ENCODE results near the gene DCBLD1.

DCBLD1 gene

DNA sequence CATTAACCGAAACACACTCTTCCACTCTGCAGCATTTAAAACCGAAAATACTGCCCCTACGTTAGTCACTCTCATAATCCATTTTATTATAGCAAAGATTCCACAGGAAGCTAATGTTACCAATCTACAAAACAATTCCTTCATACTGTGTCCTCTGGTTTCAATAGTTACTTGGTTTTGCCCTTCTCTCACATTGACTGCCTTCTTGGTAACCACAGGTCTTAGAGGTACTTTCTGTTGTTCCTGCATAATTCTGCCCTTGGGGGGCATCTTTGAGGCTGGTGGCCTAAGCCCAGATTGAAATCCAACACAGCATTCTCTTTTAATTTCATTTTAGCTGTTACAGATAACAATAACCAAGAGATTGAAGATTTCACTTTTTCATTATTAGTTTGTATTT, 9.8 kb upstream of the DCBLD1 start:
- DNase-seq, result no peak

DNA sequence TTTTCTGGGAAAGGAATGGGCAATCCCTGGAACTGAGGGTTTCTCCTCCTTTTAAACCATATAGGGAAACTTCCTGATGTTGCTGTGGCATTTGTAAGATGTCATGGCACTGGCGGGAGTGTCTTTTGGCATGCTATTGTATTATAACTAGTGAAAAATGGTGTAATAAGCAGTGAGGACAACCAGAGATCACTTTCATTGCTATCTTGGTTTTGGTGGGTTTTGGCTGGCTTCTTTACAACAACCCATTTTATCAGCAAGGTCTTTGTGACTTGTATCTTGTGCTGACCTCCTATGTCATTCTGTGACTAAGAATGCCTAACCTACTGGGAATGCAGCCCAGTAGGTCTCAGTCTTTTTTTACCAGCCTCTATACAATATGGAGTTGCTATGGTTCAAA, 9.1 kb upstream of the DCBLD1 start:
- DNase-seq, result no peak

DNA sequence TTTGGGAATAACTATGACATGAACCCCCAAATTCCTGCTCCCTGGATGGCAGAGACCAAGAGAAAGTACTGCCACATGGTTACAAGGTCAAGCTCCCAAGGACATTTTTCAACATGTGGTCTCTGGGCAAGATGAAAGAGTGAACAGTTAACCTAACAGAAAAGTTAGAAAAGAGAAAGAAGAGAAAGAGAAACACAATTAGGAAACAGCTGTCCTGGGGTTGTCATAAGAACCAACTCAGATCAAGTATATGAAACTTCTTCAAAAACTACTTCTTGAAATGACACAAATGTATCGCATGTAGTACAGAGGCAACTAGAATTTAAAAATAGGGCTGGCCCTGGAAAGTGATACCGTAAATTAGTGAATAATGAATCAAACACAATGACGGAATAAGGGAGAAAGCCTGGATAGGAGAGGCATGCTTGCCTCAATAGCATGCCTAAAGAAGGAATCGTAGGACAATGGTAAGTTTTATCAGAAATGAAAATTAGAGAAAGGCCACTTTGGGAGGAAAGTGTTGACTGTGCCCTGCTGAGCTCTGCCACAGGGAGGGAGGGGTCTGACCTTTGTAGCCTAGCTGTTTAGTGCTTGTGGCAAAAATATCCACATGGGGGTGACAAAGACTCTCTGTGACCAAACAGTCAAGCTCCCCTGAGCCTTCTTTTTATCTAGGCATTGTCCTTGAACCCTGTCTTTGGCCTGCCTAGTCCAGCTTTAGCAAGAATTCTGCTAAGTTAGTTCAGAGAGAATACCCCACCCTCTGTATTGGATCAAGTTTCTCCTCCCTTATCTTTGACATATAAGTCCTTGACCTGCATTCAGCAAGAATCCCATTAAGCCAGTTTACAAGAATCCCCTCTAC, 4.3 kb upstream of the DCBLD1 start:
- DNase-seq, result peak; percentile 15 to 40

DNA sequence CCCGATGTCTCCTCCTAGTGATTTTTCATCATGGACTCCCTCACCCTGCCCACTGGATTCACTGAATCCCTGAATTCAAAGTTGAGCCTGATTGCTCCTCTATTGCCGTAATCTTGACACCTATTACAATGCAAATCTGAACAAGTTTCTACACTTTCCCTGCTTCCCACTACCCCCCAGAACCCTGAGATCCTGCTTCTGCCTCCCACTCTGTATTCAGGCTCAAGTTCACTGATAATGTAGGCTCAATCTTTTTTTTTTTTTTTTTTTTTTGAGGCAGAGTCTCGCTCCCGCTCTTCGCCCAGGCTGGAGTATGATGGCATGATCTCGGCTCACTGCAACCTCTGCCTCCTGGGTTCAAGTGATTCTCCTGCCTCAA, 3.6 kb upstream of the DCBLD1 start:
- DNase-seq, result no peak

DNA sequence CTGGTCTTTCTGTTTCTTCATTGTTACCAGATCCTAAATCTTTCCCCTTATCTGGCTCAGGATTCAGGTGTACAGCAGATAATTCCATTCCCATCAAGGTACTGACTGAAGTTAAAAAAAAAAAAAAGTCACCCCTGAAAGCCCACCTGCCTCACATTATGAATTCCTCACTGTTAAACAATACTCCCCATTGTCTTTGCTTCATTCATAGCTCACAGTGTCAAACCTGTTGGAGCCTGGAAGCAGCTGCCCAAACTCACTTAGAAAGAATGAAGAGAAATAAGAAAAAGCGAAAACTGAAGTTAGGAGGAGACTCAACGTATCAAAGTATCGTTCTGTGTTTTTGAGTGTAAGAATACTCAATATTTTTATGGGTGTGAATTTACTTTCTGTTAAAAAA, 1.8 kb upstream of the DCBLD1 start:
- DNase-seq, result no peak

DNA sequence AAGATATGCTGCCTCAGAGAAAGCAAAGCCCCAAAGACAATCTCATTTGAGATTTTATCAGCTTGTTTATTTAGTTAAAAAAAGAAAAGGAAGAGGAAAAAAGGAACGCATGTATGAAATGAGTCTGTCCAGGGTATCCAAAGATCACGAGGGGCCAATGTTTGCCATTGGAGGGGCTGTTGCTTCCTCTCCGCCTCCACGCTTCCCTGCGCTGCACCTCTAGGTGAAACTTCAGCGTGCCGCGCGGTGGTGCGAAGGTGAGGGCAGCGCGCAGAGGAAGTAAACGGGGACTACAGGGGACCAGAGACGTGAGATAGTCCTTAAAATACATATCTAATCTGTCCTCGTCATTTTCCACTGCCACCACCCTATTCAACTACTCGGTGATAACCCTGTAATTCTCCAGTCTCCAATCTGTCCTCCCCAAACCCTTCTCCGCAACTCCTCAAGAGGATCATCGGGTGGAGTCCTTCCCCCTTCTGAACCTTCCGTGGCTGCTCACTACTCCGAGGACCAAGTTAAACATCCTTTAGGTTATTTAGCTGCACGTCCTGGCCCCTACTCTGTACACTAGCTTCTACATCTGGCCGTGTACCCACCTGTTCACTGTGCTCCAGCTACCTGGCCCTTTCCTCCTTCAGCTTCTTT, 1.1 kb upstream of the DCBLD1 start:
- DNase-seq, result peak; percentile 10 to 19

DNA sequence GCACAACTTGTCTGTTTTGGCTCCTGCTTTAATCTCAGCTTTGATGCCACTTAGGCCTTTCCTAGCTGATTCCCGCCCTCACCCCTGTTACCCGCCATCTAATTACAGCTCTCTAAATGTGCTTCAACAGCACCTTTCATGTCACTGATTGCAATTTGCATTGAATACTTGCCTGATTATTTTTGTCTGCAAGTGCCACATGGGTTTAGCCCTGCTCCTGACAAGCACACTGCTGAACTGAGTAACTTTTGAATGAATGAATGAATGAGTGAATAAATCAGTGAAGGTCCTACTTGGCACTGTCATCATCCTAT, 591 bp upstream of the DCBLD1 start:
- no peak for DNase-seq

DNA sequence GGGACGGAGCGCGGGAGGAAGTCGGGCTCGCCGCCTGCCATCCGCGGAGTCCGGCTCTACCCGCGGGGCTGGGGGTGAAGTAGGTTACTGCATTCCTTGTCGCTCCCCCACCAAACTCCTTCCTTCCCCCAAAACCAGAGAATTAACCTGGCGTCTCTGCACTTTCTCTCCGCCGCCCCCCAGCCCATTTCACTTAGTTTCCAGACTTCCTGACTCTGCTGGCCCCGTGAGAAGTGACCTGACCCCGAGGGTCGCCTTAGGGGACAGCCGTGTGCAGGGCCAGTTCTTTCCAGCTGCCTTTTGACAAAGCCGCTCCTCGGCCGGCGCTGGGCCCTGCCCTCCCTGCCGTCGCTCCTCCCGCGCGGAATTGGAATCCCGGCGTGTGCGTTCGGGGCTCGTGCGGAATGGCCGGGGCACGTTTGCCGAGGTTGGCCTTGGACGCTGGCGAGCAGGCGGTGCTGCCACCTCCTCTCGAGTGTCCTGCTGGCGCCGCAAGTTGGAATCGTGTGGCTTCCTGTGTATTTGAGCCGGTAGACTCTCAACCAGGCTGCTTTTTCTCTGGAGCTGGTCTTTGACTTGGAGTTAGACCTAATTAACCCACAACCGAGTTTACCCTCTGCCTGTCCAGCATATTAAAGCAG, 650 bp downstream of the DCBLD1 start:
- DNase-seq, result peak; percentile 12 to 13

DNA sequence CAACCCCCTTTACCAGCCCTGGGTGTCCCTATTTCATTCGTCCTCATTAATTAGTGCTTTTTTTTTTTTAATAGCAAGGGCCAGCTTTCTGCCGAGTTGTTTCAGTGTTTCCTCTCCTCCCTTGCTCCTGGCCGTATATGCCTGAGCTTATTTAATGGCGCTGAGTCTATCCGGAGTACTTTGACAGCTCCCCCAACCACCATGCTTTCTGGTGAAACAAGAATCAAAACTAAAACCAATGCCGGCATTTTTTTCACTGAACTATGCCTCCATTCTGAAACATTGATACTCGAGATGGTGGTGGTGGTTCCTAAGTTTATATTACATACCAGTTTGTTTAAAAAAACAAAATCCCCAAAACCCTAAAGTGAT, 1.2 kb downstream of the DCBLD1 start:
- peak in 1 of 2 donors; percentile 32 for DNase-seq

DNA sequence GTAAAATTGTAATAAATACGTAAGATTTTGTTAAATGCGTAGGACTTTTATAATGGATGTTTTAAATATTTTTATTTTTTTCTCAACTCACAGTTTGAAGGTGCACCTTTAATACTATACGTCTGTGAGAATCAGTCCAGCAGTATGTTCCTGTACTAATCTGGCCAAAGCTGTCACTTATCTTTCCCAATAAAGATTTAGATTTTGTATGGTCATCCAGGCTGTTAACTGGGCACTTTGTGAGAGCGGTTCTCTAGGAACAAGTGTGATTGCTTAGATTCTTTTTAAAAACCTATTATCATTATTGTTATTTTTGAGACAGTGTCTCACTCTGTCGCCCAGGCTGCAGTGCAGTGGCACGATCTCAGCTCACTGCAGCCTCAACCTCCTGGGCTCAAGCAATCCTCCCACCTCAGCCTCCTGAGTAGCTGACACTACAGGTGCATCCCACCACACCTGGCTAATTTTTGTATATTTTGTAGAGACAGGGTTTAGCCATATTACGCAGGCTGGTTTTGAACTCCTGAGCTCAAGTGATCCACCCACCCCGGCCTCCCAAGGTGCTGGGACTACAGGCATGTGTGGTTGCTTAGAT, 1.7 kb downstream of the DCBLD1 start:
- no peak for DNase-seq

DNA sequence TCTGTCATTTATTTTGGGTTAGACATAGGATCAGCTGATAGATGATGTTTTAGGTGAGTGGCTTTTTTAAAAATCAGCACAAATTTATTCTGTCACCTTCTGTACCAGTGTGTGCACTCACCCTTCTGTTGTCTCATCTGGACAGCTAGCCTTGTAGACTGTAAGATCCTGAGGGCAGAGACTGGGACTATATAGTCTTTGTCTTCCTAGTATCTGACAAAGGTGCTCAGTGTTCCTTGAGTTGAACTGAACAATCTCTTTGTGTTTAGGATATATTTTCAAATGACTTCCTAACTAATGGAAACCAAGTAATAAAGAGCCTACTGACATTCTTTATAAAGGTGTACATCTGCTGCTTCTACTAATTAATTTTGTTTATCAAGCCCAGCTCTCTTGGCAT, 3.0 kb downstream of the DCBLD1 start:
- DNase-seq, result no peak

DNA sequence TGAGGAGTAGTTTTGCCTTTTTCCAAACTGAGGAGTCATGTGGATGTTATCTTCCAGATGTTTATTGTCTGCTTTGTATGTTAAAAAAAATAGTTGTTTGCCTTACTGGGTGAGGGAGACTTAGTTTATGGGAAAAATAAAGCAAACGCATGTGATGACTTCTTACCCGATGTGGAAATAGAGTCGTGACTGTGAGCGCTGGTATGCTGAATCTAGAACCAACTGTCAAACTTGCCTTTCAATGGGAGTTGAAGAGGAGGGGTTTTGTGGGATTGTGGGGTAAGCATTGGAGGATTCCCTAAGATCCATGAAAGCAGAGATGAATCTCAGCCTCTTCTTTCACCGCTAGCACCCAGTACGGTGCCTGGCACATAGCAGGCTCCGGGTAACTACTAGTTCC, 5.3 kb downstream of the DCBLD1 start:
- no peak for DNase-seq

DNA sequence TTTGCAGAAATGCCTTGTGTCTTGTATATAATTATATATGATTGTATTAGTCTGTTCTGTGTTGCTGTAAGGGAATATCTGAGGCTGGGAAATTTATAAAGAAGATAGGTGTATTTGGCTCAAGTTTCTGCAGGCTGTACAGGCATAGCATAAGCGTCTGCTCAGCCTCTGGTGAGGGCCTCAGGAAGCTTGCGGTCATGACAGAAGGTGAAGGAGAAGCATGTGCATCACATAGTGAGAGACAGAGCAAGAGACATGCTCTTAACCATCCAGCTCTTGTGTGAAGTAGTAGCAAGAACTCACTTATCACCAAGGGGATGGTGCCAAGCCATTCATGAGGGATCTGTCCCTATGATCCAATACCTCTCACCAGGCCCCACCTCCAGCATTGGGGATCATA, 6.5 kb downstream of the DCBLD1 start:
- DNase-seq, result no peak

DNA sequence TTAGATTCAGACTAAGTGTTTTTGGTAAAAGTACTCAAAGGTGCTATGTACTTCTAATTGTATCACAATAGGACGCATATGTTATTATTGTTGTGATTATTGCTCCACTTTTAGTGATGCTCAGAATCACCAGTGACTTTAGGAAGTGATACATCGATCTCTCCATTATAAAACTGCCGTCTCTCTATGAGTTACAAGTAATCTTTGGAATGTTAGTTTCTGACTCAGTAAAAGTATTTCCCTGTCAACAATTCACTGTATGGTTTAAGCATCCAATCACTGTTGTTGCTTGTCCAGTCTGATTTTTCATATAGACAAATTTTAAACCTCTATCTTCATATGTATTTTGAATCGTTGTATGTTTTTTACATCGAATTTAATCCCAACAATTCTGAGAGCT, 9.4 kb downstream of the DCBLD1 start:
- no peak for DNase-seq

DNA sequence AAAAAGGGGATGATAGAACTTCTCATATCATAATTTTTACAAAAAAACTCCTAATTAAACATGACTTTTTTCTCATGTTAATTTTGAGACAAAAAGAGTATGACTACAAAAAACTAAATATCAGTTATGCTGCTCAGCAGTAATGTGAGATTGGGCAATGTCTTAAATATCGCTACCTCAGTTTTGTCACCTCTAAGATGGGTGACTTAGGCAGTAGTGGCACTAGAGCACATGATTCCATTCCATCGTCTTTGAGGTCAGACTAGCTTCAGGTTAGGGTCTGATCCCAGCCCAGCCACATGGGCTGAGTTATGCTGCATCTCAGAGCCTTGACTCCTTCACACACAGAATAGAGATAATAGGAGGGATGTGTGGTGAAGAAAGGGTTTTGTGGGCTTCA, 11.0 kb downstream of the DCBLD1 start:
- no peak for DNase-seq

DNA sequence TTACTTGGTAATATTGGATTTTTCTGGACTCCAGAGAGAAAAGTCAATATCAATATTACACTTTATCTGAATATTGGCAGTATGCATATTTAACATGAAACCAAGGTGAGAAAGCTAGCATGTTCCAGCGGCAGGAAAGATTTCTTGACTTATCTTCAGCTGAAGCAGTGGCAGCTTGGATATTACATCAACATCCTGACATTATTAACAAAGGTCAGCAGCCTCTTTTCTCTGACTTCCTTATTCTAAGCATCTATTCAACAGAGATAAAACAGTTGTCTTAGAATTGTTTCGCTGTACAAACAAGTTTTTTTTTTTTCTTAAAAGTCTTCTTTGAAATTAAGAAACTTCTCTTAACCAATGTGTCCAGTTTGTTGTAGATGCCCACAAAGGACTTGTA, 11.8 kb downstream of the DCBLD1 start:
- no peak for DNase-seq

DNA sequence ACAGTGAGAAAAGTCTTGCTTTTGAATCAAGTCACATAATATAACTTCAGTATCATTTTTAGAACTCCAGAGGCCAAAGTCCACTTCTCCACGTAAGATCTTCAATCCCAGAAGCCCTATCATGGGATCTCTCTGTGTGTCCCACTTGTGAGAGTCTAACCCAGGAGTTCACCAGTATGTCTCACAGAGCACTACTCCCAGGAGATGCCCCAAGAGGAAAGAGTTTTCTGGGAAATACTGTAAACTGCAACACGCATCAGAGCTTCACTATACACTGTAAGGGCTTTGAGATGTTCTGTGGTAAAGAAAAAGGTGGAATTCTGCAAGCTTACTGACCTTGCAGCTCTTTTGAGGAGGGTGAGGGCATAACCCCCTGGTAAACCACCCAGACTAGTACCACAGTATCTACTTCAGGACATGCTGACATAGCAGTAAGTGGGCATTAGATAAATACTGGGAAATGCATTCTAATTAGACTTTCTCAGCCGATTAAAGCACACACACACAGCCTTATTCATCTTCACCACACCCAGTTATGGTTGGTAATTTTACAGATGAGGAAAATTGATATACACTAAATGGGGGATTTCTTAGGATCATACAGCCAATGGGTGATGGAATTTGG, 12.3 kb downstream of the DCBLD1 start:
- DNase-seq, result no peak

DNA sequence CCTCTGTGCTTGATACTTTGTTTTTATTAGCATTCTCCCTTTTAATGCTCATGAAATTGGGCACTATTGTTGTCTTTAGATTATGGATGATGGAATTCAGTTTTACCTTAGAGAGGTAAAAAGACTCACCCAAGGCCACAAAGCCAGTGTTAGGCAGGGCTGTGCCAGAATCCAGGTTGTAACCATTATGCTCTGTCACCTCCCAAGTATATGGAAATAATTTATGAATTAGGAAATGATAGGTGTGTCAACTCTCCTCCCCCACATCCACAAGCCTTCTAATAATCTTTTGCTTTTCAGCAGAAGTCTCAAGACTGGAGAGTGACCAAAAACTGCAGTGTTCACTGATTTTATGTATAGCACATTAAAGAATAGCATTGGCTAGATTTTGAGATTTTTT, 13.0 kb downstream of the DCBLD1 start:
- no peak for DNase-seq

DNA sequence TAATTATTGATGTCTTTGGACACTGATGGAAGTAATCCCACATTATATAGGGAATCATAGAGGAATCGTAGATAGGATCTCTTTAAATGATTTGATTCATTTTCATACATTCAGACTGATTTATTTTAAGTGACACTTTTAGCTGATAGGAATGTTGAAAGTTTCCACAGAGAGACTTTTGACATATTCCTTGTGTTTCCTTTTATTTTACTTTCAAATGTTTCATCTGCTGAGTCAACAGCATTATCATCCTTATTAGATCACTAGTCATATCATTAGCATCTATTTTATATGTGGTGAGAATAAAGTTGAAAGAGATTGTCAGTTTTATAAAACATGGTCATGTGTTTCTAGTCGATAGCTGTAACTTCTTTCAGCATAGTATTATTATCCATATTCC, 13.4 kb downstream of the DCBLD1 start:
- DNase-seq, result no peak

DNA sequence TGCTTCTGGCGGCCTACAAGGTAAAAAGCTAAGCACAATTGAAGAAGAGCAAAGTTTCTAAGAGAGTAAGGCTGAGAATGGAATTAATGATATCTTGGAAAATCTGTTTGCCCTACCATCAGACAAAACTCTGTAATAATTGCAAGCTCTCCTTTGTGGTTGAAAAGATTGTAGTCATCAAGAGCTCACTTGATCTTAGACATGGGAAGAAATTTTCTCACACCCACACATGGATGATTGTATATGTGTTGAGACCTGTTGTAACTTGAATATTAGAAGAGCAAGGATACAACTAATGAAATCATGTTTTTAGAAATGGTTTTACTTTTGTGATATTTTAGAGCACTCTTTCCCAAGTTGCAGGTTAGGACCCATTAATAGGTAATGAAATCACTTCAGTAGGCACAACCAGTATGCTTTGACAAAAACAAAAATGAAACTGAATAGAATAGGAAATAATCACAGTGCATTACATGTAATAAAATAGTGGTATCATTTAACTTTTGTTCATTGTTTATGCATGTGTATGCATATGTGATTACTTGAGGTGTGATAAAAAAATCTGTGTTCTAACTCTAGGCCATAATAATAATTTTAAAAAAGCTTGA, 14.0 kb downstream of the DCBLD1 start:
- DNase-seq, result no peak

DNA sequence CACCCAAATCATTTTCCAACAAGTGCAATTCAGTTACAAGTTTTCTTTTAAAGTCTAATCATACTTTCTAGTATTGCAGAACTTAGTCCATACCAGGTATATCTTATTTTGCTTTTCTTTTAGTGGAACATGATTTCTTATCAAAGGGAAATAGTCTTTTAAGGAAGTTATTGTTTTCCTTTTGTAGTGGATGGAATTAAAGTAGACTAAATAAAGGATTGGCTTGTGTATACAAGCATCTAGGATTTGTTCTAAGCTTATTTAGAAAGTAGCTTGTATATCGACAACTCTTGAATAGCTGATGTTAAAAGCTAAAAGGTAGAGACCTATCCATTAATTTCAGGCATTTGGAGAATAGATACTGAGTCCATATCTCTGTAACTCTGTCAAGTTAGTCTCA, 14.8 kb downstream of the DCBLD1 start:
- no peak for DNase-seq

DNA sequence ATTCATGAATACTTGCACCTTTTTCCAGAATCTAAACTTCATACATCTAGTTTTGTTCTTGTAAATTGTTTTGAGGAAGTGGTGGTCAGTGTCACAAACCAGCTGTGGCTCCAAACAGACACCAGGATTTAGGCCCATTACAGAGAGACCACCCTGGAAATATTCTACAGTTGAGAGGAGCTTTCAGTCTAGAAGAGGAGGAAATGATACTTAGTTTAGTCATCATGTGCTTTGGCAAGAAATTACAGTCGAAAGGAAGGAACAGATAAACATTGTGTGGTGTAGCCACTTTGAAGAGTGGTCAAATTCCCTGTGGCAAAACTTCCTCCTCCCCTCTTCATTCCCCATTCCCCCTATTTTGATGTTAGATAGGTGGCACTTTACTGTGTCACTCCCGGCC, 15.7 kb downstream of the DCBLD1 start:
- no peak for DNase-seq

DNA sequence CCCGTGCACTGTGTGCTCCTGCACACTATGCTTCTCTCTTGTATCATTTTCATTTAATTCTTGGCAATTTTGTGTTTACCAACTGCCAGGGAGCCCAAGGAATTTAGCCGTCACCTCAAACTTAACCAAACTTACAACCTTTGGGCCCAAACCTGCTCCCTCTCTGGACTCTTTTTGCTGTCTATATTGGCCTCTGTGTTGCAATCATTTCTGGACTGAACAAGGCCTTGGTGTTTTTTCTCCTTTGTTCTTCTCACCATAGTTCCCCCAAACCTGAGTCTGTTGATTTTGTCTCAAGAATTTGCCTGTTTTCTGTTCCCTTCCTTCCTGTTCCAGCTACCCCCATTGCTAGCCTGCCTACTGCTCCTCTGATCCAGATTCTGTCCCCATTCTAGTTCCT, 19.2 kb downstream of the DCBLD1 start:
- DNase-seq, result no peak

Data from CD4-positive, alpha-beta T cell treated with Interleukin-4 for 1 hour (primary cell).